WERI-Rb-1 (cell line): ENCODE measurements around the gene TMEM186.
"Not testable (repeated sequence)": the region's sequence is repeated elsewhere in the genome, so short reads cannot be mapped to it uniquely, and the experiment has no call there.

Experiments used
- DNase-seq: peaks from one replicate; pipeline ENCODE4 v3.0.0-alpha.2; 2020
- H3K27ac ChIP-seq: fragments of 250-450 bp; sonication (Bioruptor Pico); 2 replicates; pipeline ENCODE4 v1.5.1; 2020; ENCODE audit warnings: mild to moderate bottlenecking, moderate library complexity
- H3K27me3 ChIP-seq: fragments of 250-450 bp; sonication (Bioruptor Pico); 2 replicates; pipeline ENCODE4 v1.5.1; 2021; ENCODE audit warnings: mild to moderate bottlenecking, low read depth, moderate library complexity; ENCODE audit not compliant: insufficient read depth, severe bottlenecking
- H3K36me3 ChIP-seq: fragments of 250-450 bp; sonication (Bioruptor Pico); 2 replicates; pipeline ENCODE4 v1.5.1; 2020; ENCODE audit warnings: mild to moderate bottlenecking, moderate library complexity
- H3K4me3 ChIP-seq: 2 replicates; pipeline ENCODE4 v1.5.1; 2011; ENCODE audit warnings: low read depth, mild to moderate bottlenecking, control low read depth, low read length
- H3K9me3 ChIP-seq: fragments of 250-450 bp; sonication (Bioruptor Pico); 2 replicates; pipeline ENCODE4 v1.5.1; 2021; ENCODE audit warnings: mild to moderate bottlenecking, moderate library complexity; ENCODE audit not compliant: severe bottlenecking
- CTCF ChIP-seq: IDR thresholded peaks from 2 replicates; pipeline ENCODE4 v1.5.1; 2011; ENCODE audit warnings: low read depth, mild to moderate bottlenecking, control low read depth, inconsistent platforms, low read length

The TMEM186 gene

GRCh38 chr16:8795818-8796217 lies 1.6 kb downstream of the TMEM186 start:
- H3K36me3 ChIP-seq: peaks cover 3% of the 10 kb centered on the region; the same call in 1 of the 2 replicates
- H3K4me3 ChIP-seq: no peak overlapping the region
- DNase-seq: no peak
- no peak for TF ChIP-seq CTCF
- no peaks in the 10 kb centered on the region for H3K9me3 ChIP-seq
- no peaks in the 10 kb centered on the region for H3K27me3 ChIP-seq
- no peak overlapping the region for H3K27ac ChIP-seq

- TF ChIP-seq CTCF: no peak
- Histone ChIP-seq H3K9me3 (no peaks in the 10 kb centered on the region), H3K27me3 (no peaks in the 10 kb centered on the region), H3K4me3 (no peak overlapping the region), H3K36me3 (peaks cover 3% of the 10 kb centered on the region; the same call in 1 of the 2 replicates), H3K27ac (no peak overlapping the region)
- no peak for DNase-seq
Observed at GRCh38 chr16:8795091-8795490, 2.3 kb downstream of the TMEM186 start.

- H3K27me3 ChIP-seq: peaks cover 6% of the 10 kb centered on the region
- no peak for DNase-seq
- H3K4me3 ChIP-seq: no peak overlapping the region
- no peak overlapping the region for H3K27ac ChIP-seq
- H3K9me3 ChIP-seq: no peaks in the 10 kb centered on the region
- H3K36me3 ChIP-seq: no peaks in the 10 kb centered on the region
- no peak for TF ChIP-seq CTCF
Observed at GRCh38 chr16:8788578-8789172, 8.8 kb downstream of the TMEM186 start.

- not testable (repeated sequence) for DNase-seq, H3K27ac ChIP-seq, H3K9me3 ChIP-seq, H3K36me3 ChIP-seq, H3K4me3 ChIP-seq
- peaks cover 22% of the 10 kb centered on the region for H3K27me3 ChIP-seq
Observed at GRCh38 chr16:8786316-8786715, 11.1 kb downstream of the TMEM186 start.

- H3K4me3 ChIP-seq: no peak overlapping the region
Observed at GRCh38 chr16:8785408-8785807, 12.0 kb downstream of the TMEM186 start.

GRCh38 chr16:8782673-8783072 lies 14.8 kb downstream of the TMEM186 start:
- TF ChIP-seq CTCF: no peak
- DNase-seq: no peak
- Histone ChIP-seq H3K36me3 (no peaks in the 10 kb centered on the region), H3K27ac (no peak overlapping the region), H3K27me3 (peaks cover 22% of the 10 kb centered on the region), H3K4me3 (no peak overlapping the region), H3K9me3 (no peaks in the 10 kb centered on the region)

More at GRCh38 chr16:8785408-8785807, 12.0 kb downstream of the TMEM186 start:
- H3K27ac ChIP-seq: no peak overlapping the region
- no peak for DNase-seq
- H3K9me3 ChIP-seq: no peaks in the 10 kb centered on the region
- no peaks in the 10 kb centered on the region for H3K36me3 ChIP-seq
- peaks cover 22% of the 10 kb centered on the region for H3K27me3 ChIP-seq
- TF ChIP-seq CTCF: no peak
